Uterus (tissue), 4 donors: Measurements from ENCODE around the gene KNOP1. TPM values are rescaled to one million over a fixed set of nuclear protein-coding genes. Genes with fewer than 3 reads are reported as not detected.

Experiments used
- DNase-seq, 2 donors: peaks; one replicate each; pipeline ENCODE4 v3.0.0-alpha.2; 2019 to 2020
- H3K27ac ChIP-seq, 2 donors: fragments of 200-600 bp; sonication (generic); 1 replicate in 1 of 2; 2 replicates in 1 of 2; pipeline ENCODE4 v1.5.1; 2016 to 2018
- H3K27me3 ChIP-seq, 2 donors: fragments of 200-600 bp; sonication (generic); one replicate each; pipeline ENCODE4 v1.5.1; 2018 to 2019; ENCODE audit warnings: control low read depth in 1 of 2
- H3K36me3 ChIP-seq, 2 donors: fragments of 200-600 bp; sonication (generic); one replicate each; pipeline ENCODE4 v1.5.1; 2019; ENCODE audit warnings: control low read depth in 1 of 2
- H3K4me1 ChIP-seq, 2 donors: fragments of 200-600 bp; sonication (generic); one replicate each; pipeline ENCODE4 v1.5.1; 2018 to 2019; ENCODE audit warnings: control low read depth in 1 of 2
- H3K4me3 ChIP-seq, 2 donors: fragments of 200-600 bp; sonication (generic); 1 replicate in 1 of 2; 2 replicates in 1 of 2; pipeline ENCODE4 v1.5.1; 2018 to 2019; ENCODE audit warnings: mild to moderate bottlenecking in 1 of 2
- H3K9me3 ChIP-seq, 2 donors: fragments of 200-600 bp; sonication (generic); one replicate each; pipeline ENCODE4 v1.5.1; 2019; ENCODE audit warnings: control low read depth in 1 of 2
- POLR2A ChIP-seq, 2 donors: fragments of 450-650 bp; IDR thresholded peaks; one replicate each; pipeline ENCODE4 v1.6.1; 2016; ENCODE audit warnings: antibody characterized with exemption in 2 of 2, mild to moderate bottlenecking in 1 of 2, moderate library complexity in 1 of 2
- intact Hi-C: fragments of 100-400 bp; cut with DNase I; formaldehyde crosslinking; loops from one replicate; pipeline ENCODE4 v1.15.1; 2023; ENCODE audit warnings: low total_unique reads
- total RNA-seq, 4 donors: library from RNA; depleted of rRNA in 3 of 4; stranded (reverse); fragments of >200 nt in 3 of 4; gene quantifications; one replicate each; pipeline versions ENCODE4 v1.1.0 to v1.2.4, GENCODE V29; 2014 to 2023
- TF ChIP-seq, protein P1 (sequence below), 4 experiments: fragments of 200-600 bp in 2 of 4; fragments of 450-650 bp in 2 of 4; sonication (generic) in 2 of 4; IDR thresholded peaks; one replicate each; pipeline ENCODE4 v1.5.1; 2016 to 2019; ENCODE audit warnings: antibody characterized with exemption in 4 of 4, mild to moderate bottlenecking in 2 of 4, moderate library complexity in 1 of 4
- donor health status: DM: yes; HTN: yes; CAD: no.

KNOP1 gene
- total RNA-seq, 4 donors from 2014 or later = 1.5 to 20.5 (median 9.4) TPM

DNA sequence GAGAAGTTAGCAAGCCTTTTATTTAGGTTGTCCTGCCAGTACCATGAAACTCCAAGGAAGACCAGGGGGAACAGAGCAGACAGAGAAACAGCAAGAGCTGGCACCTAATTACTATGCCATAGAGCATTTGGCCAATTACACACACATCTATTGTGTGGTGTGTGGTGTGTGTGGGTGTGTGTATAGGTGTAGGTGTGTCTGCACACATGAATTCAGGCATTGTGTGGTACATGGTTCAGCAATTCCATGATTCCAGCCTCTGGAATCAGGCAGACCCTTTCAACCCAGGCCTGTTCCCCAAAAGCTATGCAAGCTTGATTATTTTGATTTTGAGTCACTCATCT is 25.8 kb upstream of the KNOP1 start:
- no peaks in the 10 kb centered on the region for H3K9me3 ChIP-seq
- no peak for TF ChIP-seq POLR2A (IDR thresholded peaks at IDR 0.05)
- TF ChIP-seq, protein P1, sequence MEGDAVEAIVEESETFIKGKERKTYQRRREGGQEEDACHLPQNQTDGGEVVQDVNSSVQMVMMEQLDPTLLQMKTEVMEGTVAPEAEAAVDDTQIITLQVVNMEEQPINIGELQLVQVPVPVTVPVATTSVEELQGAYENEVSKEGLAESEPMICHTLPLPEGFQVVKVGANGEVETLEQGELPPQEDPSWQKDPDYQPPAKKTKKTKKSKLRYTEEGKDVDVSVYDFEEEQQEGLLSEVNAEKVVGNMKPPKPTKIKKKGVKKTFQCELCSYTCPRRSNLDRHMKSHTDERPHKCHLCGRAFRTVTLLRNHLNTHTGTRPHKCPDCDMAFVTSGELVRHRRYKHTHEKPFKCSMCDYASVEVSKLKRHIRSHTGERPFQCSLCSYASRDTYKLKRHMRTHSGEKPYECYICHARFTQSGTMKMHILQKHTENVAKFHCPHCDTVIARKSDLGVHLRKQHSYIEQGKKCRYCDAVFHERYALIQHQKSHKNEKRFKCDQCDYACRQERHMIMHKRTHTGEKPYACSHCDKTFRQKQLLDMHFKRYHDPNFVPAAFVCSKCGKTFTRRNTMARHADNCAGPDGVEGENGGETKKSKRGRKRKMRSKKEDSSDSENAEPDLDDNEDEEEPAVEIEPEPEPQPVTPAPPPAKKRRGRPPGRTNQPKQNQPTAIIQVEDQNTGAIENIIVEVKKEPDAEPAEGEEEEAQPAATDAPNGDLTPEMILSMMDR (IDR thresholded peaks at IDR 0.05) = no peak
- no peak overlapping the region for H3K4me3 ChIP-seq
- intact Hi-C loops = no loop called here
- H3K36me3 ChIP-seq = no peaks in the 10 kb centered on the region
- no peak overlapping the region for H3K27ac ChIP-seq
- no peaks in the 10 kb centered on the region for H3K27me3 ChIP-seq
- DNase-seq = no peak
- H3K4me1 ChIP-seq = no peaks in the 10 kb centered on the region

DNA sequence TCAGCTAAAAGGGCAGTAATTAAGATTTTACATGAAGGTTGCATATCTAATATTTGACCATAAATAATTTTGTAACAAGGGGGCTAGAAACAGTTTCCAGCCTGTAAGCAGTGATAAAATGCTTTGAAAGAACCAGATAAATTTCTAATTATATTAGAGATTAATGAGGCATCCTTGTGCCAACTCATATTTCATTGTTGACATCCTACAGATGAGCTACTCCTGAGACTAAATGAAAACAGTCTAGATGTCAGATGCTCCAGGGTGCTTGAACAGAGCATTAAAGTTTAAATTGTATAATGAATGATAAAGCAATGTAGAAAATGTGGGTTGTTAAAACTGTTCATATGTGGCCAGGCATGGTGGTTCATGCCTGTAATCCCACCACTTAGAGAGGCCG is 23.3 kb upstream of the KNOP1 start:
- H3K27me3 ChIP-seq = no peaks in the 10 kb centered on the region
- H3K36me3 ChIP-seq = no peaks in the 10 kb centered on the region
- H3K27ac ChIP-seq = no peak overlapping the region
- no peaks in the 10 kb centered on the region for H3K4me1 ChIP-seq
- H3K4me3 ChIP-seq = no peak overlapping the region
- intact Hi-C loops = no loop called here
- no peak for TF ChIP-seq POLR2A (IDR thresholded peaks at IDR 0.05)
- TF ChIP-seq, protein P1 (IDR thresholded peaks at IDR 0.05) = no peak
- no peak for DNase-seq
- no peaks in the 10 kb centered on the region for H3K9me3 ChIP-seq

DNA sequence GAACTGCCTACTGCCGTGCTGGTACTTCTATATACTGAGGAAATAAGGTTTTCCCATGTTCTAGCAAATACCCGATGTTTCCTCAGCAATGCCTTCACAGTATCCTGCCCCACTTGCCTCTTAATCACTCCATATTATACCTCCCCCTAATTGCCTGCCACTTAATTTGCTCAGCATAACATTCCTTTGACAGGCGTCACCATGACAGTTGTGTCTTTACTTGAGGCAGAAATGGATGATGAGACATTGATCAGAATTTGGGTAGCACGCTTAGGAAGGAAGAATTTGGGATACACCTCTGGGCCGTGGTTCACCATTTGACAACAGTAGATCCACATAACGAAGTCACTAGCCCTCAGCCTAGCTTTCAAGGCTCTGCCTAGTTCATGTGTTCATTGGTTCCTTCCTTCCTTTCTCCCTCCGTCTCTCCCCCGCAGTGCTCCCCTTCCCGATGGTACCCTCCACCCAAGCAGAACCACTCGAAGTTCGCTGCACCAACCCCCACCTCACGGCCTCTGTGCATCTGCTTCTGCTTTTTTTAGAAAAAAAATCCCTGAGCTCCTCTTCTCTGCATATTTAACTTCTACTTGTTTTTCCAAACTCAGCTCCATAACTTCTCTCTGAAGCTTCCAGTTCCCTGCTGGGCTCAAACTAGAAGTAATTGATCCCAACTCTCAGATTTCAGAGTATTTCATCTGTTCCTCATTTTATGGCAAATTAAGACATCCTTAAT is 19.4 kb upstream of the KNOP1 start:
- no peaks in the 10 kb centered on the region for H3K4me1 ChIP-seq
- DNase-seq = no peak
- no peaks in the 10 kb centered on the region for H3K36me3 ChIP-seq
- no peaks in the 10 kb centered on the region for H3K9me3 ChIP-seq
- intact Hi-C loops = no loop called here
- no peak overlapping the region for H3K4me3 ChIP-seq
- H3K27ac ChIP-seq = no peak overlapping the region
- TF ChIP-seq, protein P1 (IDR thresholded peaks at IDR 0.05) = no peak
- TF ChIP-seq POLR2A (IDR thresholded peaks at IDR 0.05) = no peak
- no peaks in the 10 kb centered on the region for H3K27me3 ChIP-seq

DNA sequence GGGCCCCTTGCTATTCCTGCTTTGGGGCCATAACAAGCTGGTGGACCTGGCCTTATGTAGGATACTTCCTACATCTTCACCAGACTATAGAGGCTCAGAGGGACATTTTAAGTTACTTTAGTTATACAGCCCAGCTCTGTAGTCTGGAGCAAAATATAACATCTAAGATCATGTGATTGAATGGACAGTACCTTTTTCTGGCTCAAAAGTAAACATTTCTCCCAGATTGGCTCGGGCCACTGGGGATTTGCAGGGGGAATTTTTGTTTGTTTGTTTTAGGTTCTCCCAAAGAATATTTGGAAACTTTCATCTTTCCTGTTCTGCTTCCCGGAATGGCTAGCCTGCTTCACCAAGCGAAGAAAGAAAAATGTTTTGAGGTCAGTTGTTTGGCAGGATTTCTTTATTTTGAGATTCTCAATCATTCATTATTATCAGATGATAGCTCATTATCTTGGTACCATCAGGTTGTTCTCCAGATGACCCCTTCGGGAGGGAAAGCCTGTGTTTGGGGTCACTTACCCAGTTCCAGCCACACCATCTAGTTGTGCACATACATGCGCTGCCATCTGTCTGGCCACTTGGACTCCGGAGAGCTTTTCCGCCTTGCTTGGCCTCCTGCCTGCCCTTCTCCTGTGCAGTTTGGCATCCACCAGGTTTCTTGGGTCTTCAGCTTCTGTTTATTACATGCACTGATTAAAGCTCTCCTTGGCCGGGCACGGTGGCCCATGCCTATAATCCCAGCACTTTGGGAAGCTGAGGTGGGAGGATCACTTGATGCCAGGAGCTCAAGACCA is 17.2 kb upstream of the KNOP1 start:
- Histone ChIP-seq H3K4me3 (no peak overlapping the region), H3K27ac (no peak overlapping the region), H3K4me1 (no peaks in the 10 kb centered on the region), H3K9me3 (no peaks in the 10 kb centered on the region), H3K36me3 (no peaks in the 10 kb centered on the region), H3K27me3 (no peaks in the 10 kb centered on the region)
- DNase-seq = no peak
- intact Hi-C loops = no loop called here
- TF ChIP-seq POLR2A (IDR thresholded peaks at IDR 0.05) = no peak
- TF ChIP-seq, protein P1 (IDR thresholded peaks at IDR 0.05) = no peak

DNA sequence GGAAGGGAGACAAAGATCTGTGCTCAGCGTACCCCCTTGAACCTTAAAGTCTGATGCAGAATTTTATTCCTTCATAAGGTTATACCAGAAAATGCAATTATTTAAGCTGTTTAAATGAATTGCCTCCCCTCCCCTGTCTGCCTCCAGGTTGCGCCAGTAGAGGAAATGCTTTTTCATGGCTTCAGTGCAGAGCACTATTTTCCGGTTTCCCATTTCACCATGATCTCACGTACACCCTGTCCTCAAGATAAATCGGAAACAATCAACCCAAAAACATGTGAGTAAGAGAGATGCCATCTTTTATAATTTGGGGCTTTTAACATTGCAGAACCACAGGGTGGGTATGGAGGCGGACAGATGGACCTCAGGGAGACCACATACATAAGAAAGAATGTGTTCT is 15.5 kb upstream of the KNOP1 start:
- Histone ChIP-seq H3K36me3 (no peaks in the 10 kb centered on the region), H3K27me3 (no peaks in the 10 kb centered on the region), H3K9me3 (no peaks in the 10 kb centered on the region), H3K27ac (peak overlapping the region in 1 of 2 donors; percentile 15), H3K4me3 (no peak overlapping the region), H3K4me1 (no peaks in the 10 kb centered on the region)
- TF ChIP-seq POLR2A (IDR thresholded peaks at IDR 0.05) = no peak
- TF ChIP-seq, protein P1 (IDR thresholded peaks at IDR 0.05) = no peak
- intact Hi-C loops = no loop called here
- no peak for DNase-seq
